CD4-positive, alpha-beta T cell treated with Interleukin-4 for 4 hours (primary cell): ENCODE results near the gene AIP.
"Not testable (repeated sequence)": the region's sequence is repeated elsewhere in the genome, so short reads cannot be mapped to it uniquely, and the experiment has no call there.

Experiments
- DNase-seq: peaks from one replicate; pipeline ENCODE4 v3.0.0-alpha.2; 2020

Gene AIP

GRCh38 chr11:67449116-67449844 is 33.5 kb upstream of the AIP start:
- DNase-seq, result no peak

- no peak for DNase-seq
Observed at GRCh38 chr11:67450796-67451657, 31.8 kb upstream of the AIP start.

GRCh38 chr11:67451658-67451976 is 31.2 kb upstream of the AIP start:
- no peak for DNase-seq

GRCh38 chr11:67452141-67452952 is 30.5 kb upstream of the AIP start, which contains the start of gene GPR152:
Gene GPR152 (minus strand): TSS chr11:67452729. CDS start chr11:67452724, 5 bp downstream.
- no peak for DNase-seq

GRCh38 chr11:67453816-67454732 is 28.8 kb upstream of the AIP start:
- no peak for DNase-seq

- no peak for DNase-seq
Observed at GRCh38 chr11:67455054-67455453, 27.8 kb upstream of the AIP start, which contains the start of gene CABP4. Gene CABP4 (plus strand): TSS chr11:67455354. CDS start chr11:67455424, 70 bp downstream.

- no peak for DNase-seq
Observed at GRCh38 chr11:67456068-67456705, 26.6 kb upstream of the AIP start.

- no peak for DNase-seq
Observed at GRCh38 chr11:67457453-67457852, 25.4 kb upstream of the AIP start.

- no peak for DNase-seq
Observed at GRCh38 chr11:67458266-67458665, 24.6 kb upstream of the AIP start.

- DNase-seq, result no peak
Observed at GRCh38 chr11:67463186-67463585, 19.6 kb upstream of the AIP start.

- no peak for DNase-seq
Observed at GRCh38 chr11:67463680-67464410, 19.0 kb upstream of the AIP start.

- DNase-seq, result peak; percentile 93
Observed at GRCh38 chr11:67464411-67465188, 18.2 kb upstream of the AIP start.

- no peak for DNase-seq
Observed at GRCh38 chr11:67465189-67465510, 17.7 kb upstream of the AIP start.

- not testable (repeated sequence) for DNase-seq
Observed at GRCh38 chr11:67465530-67465929, 17.3 kb upstream of the AIP start.

GRCh38 chr11:67466367-67466766 is 16.5 kb upstream of the AIP start:
- DNase-seq, result no peak

GRCh38 chr11:67466962-67467771 is 15.7 kb upstream of the AIP start:
- DNase-seq, result no peak

GRCh38 chr11:67468056-67468455 is 14.8 kb upstream of the AIP start:
- no peak for DNase-seq

GRCh38 chr11:67468456-67468758 is 14.4 kb upstream of the AIP start:
- DNase-seq, result no peak

- peak; percentile 91 for DNase-seq
Observed at GRCh38 chr11:67468759-67469507, 13.9 kb upstream of the AIP start, which contains the start of gene TMEM134. Gene TMEM134 (minus strand): TSS chr11:67469251. CDS start chr11:67469192, 59 bp downstream.
